ENCODE results near the gene PIK3R2. TPM values are rescaled to one million over a fixed set of nuclear protein-coding genes. Genes with fewer than 3 reads are reported as not detected.
"Not testable (repeated sequence)": the region's sequence is repeated elsewhere in the genome, so short reads cannot be mapped to it uniquely, and the experiment has no call there.

Gene PIK3R2
- total RNA-seq, 2 experiments from 2014 or later, result 8.0 to 11.2 TPM

DNA sequence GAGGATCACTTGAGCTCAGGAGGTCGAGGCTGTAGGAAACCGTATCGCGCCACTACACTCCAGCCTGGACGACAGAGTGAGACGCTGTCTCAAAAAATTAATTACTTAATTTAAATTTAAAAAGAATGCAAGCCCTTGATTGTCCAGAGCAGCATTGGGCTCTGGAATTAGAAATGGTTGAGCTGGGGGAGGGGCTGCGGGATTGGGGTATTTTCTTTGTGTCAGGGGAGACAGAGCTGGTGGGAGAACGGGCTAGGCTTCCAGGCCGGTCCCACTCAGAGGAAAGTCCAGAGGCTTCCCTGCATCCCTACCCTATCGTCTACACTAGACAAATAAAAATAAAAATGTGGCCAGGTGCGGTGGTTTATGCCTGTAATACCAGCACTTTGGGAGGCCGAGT, 53.1 kb downstream of the PIK3R2 start:
- Mint-ChIP-seq H3K4me3 (no peak overlapping the region), H3K27me3 (peaks cover 7% of the 10 kb centered on the region), H3K9me3 (ENCODE audit: low read depth) (no peaks in the 10 kb centered on the region), H3K36me3 (no peaks in the 10 kb centered on the region), H3K27ac (no peak overlapping the region), H3K4me1 (peaks cover 17% of the 10 kb centered on the region)
- CTCF ChIA-PET, result interaction anchor here (0.5 to 9.9 kb wide), 10 partner anchors 9 to 212 kb away, joined by 3 to 166 read pairs (median 12); partner anchors contain the start of genes MPV17L2 and SSBP4
- DNase-seq, result no peak
- no peak for ATAC-seq

DNA sequence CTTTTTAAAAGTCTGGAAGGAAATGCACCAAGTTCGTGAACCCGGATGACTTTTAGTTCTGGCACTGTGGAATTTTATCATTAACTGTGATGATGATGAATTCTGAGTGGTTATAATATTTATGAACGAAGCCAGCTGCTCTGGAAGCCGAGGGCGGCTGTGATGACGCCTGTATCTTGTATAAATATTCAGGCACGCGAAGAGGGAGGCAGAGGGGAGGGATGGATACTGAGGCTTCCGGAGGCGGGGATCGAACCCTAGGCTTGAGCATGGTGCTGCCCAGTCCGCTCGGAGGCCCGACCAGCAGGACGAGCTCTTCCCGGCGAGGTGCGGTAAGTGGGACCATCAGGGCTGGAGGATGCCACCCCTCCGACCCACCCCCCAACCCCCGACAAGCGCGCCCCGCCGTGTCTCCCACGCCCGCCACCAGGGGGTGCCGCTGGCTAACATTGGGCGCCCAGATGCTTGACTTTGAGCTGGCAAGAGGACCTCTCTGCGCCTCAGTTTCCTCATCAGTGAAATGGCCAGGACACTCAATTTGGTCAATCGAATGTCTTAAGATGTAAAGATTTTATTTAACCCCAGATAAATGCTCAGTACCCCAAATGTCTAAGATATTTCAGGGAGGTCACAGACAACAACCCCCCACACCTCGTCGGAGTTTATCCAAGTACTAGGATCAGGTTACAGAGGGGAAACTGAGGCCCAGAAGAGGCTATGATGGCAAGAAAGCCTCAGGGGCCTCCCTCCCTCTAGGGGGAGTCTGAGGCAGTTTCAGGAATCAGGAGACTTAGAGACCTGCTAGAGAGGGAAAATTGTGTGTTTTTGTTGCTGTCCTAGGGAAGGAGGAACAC, 55.4 kb downstream of the PIK3R2 start:
- H3K27ac Mint-ChIP-seq, result no peak overlapping the region
- CTCF ChIA-PET, result interaction anchor here (0.6 to 9.9 kb wide), 14 partner anchors 16 to 206 kb away, joined by 3 to 166 read pairs (median 4); partner anchors contain the start of gene IQCN
- ATAC-seq, result no peak
- no peaks in the 10 kb centered on the region for H3K9me3 Mint-ChIP-seq (ENCODE audit: low read depth)
- H3K27me3 Mint-ChIP-seq, result peaks cover 7% of the 10 kb centered on the region
- H3K36me3 Mint-ChIP-seq, result no peaks in the 10 kb centered on the region
- H3K4me1 Mint-ChIP-seq, result peaks cover 6% of the 10 kb centered on the region
- H3K4me3 Mint-ChIP-seq, result no peak overlapping the region
- peak; percentile 59 for DNase-seq

DNA sequence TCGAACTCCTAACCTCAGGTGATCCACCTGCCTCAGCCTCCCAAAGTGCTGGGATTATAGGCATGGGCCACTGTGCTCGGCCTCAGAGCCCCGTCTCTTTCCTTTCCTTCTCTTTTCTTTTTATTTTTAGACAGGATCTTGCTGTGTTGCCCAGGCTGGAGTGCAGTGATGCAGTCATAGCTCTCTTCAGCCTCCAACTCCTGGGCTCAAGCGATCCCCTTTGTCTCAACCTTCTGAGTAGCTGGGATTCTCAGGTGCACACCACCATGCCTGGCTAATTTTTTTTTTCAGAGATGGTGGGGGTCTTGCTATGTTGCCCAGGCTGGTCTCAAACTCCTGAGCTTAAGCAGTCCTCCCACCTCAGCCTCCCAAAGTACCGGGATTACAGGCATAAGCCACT, 56.9 kb downstream of the PIK3R2 start:
- H3K4me1 Mint-ChIP-seq; DNase-seq; H3K27ac Mint-ChIP-seq; H3K27me3 Mint-ChIP-seq; H3K9me3 Mint-ChIP-seq (ENCODE audit: low read depth); ATAC-seq; H3K4me3 Mint-ChIP-seq; H3K36me3 Mint-ChIP-seq: not testable (repeated sequence)
- CTCF ChIA-PET, result interaction anchor here (1.4 to 9.9 kb wide), 7 partner anchors 22 to 202 kb away, joined by 3 to 166 read pairs (median 5); a partner anchor contains a TSS

DNA sequence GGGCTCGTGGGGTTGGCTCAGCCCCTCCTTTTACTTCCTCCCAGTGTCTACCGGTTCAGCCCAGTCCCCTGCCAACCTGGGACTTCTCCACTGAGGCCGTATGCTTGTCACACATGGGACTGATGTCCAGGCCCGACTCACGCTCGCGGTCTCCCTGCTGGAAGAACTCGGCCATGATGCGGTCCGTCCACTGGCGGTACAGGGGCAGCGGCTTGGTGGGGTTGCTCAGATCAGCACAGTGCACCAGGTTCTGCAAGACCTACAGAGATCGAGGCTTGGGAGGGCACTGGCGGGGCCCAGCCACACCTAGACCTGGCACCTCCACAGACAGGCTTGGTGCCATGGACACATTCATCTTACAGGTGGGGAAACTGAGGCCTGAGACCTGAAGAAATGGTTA, 58.7 kb downstream of the PIK3R2 start:
- no peak overlapping the region for H3K27ac Mint-ChIP-seq
- ATAC-seq, result no peak
- CTCF ChIA-PET, result interaction anchor here (1.9 kb wide), 1 partner anchor 40 kb away, joined by 6 read pairs; no protein-coding TSS in a partner anchor
- H3K36me3 Mint-ChIP-seq, result no peaks in the 10 kb centered on the region
- H3K4me3 Mint-ChIP-seq, result no peak overlapping the region
- H3K4me1 Mint-ChIP-seq, result peaks cover 6% of the 10 kb centered on the region
- H3K9me3 Mint-ChIP-seq (ENCODE audit: low read depth), result no peaks in the 10 kb centered on the region
- no peak for DNase-seq
- peaks cover 7% of the 10 kb centered on the region for H3K27me3 Mint-ChIP-seq

DNA sequence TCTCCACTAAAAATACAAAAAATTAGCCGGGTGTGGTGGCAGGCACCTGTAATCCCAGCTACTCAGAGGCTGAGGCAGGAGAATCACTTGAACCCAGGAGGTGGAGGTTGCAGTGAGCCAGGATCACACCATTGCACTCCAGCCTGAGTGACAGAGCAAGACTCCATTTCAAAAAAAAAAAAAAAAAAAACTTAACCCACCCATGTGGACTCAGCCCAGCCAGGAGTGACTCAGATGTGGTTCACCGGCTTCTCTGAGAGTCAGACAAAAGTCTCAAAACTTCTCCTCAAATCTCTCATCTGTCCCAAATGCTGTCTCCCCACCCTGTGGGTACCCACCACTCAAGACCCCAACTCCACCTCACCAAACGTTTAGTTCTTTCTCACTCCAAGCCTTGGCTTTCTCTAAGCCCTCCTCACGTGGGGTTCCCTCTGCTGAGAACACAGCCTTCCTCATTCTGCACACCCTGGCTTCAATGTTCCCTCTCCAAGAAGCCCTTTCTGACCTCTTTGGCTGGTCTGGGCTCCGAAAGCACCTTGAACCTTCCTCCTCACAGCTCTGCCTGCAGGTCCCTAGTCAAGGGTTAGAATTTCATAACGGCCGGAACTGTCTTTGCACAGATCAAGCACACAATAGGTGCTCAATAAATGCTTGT, 61.9 kb downstream of the PIK3R2 start:
- peak; percentile 59 for ATAC-seq
- Mint-ChIP-seq H3K4me1 (peaks cover 9% of the 10 kb centered on the region), H3K9me3 (ENCODE audit: low read depth) (no peaks in the 10 kb centered on the region)

DNA sequence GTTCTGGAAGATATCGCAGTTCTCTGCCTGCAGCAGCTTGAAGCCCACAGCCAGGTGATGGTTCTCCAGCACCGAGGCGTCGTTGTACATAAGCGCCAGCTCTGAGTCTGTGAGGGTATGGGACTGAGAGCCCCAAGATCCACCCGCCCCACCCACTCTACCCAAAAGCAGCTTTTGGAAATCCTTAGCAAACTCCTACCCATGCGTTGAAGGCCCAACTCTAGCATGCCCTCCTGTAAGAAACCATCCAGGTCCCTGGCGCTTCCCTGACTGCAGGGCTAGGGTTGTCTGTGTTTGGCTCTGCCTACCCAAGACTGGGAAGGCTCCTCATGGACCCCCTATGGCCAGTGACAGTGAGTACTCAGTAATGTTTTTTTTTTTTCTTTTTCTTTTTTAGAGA, 63.8 kb downstream of the PIK3R2 start:
- CTCF ChIA-PET, result interaction anchor here (0.9 to 1.3 kb wide), 2 partner anchors 35 to 195 kb away, joined by 3 to 4 read pairs; no protein-coding TSS in a partner anchor
- Mint-ChIP-seq H3K4me3 (no peak overlapping the region), H3K27me3 (peaks cover 18% of the 10 kb centered on the region), H3K4me1 (peaks cover 10% of the 10 kb centered on the region), H3K27ac (no peak overlapping the region), H3K9me3 (ENCODE audit: low read depth) (no peaks in the 10 kb centered on the region), H3K36me3 (no peaks in the 10 kb centered on the region)
- DNase-seq, result no peak
- ATAC-seq, result no peak

More for the DNA sequence above, 61.9 kb downstream of the PIK3R2 start:
- DNase-seq, result no peak
- Mint-ChIP-seq H3K27ac (no peak overlapping the region), H3K27me3 (peaks cover 5% of the 10 kb centered on the region), H3K36me3 (no peaks in the 10 kb centered on the region), H3K4me3 (no peak overlapping the region)
- CTCF ChIA-PET, result interaction anchor here (0.7 to 1.4 kb wide), 2 partner anchors 9 to 10 kb away, joined by 3 read pairs; no protein-coding TSS in a partner anchor

DNA sequence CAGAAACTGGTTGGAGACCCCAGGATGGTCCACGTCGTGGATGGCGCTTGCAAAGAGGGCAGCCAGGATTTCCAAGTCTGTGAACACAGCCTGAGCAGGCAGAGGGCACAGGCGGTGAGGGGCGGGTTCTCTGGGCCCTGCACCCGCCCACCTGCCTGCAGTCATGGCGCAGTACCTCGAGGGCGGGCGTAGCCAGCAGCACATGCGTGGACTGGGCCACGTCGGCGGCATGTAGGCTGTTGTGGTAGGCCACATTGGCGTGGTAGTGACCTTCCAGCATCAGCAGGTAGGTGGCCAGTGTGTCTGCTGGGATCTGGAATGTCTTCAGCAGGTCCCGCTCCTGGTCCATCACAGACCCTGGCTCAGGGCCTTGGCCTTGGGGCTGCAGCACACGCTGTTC, 65.2 kb downstream of the PIK3R2 start:
- H3K4me1 Mint-ChIP-seq, result peaks cover 10% of the 10 kb centered on the region
- DNase-seq (no peak), ATAC-seq (no peak)
- H3K4me3 Mint-ChIP-seq, result no peak overlapping the region
- H3K9me3 Mint-ChIP-seq (ENCODE audit: low read depth), result no peaks in the 10 kb centered on the region
- H3K27ac Mint-ChIP-seq, result no peak overlapping the region
- no peaks in the 10 kb centered on the region for H3K36me3 Mint-ChIP-seq
- CTCF ChIA-PET, result interaction anchor here (1.3 kb wide), 1 partner anchor 34 kb away, joined by 3 read pairs; no protein-coding TSS in a partner anchor
- peaks cover 24% of the 10 kb centered on the region for H3K27me3 Mint-ChIP-seq

DNA sequence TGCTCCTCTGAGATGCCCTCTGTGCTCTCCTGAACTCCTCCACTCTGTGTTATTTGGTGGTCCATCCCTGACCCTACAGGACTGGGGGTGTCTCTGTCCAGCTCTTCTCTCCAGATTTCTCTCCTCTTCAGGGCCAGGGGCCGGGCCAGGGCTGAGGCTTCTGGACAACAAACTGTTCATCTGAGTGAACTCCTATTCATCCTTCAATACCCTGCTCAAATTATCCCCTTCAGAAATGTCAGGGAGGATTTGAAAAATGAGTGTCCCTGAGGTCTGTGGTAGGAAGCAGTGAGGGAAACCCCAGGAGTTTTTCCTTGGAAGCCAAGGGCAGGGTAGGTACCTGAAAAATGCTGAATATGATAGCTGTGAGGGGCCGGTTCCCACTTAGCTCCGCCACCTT, 65.6 kb downstream of the PIK3R2 start:
- Mint-ChIP-seq H3K36me3 (no peaks in the 10 kb centered on the region), H3K4me3 (no peak overlapping the region), H3K27me3 (peaks cover 29% of the 10 kb centered on the region), H3K9me3 (ENCODE audit: low read depth) (no peaks in the 10 kb centered on the region), H3K27ac (no peak overlapping the region), H3K4me1 (peaks cover 10% of the 10 kb centered on the region)
- DNase-seq (no peak), ATAC-seq (no peak)
- CTCF ChIA-PET, result interaction anchor here (1.3 kb wide), 1 partner anchor 34 kb away, joined by 3 read pairs; no protein-coding TSS in a partner anchor

Other genes with a start within 250 kb of the PIK3R2 start
- gene CCDC124, start 220.1 kb upstream of the PIK3R2 start, total RNA-seq, result 100 to 1,000 TPM in 1 of 2 experiments, 10 to 100 TPM in 1; 83.8 to 101 TPM
- gene KCNN1, start 186.1 kb upstream of the PIK3R2 start, total RNA-seq, result under 1 TPM in 1 of 2 experiments, not detected in 1; 0.21 TPM
- gene ARRDC2, start 145.0 kb upstream of the PIK3R2 start, total RNA-seq, result 10 to 100 TPM; 35.3 to 45.2 TPM
- 10 to 100 TPM; 69.9 to 76.2 TPM for gene IL12RB1, start 66.2 kb upstream of the PIK3R2 start, total RNA-seq
- 10 to 100 TPM; 25.7 to 34.1 TPM for gene MAST3, start 55.4 kb upstream of the PIK3R2 start, total RNA-seq
- gene IFI30, start 20.6 kb downstream of the PIK3R2 start, total RNA-seq, result 10 to 100 TPM; 57.1 to 66.2 TPM
- 10 to 100 TPM in 1 of 2 experiments, 1 to 10 TPM in 1; 8.2 to 12.9 TPM for gene MPV17L2, start 40.1 kb downstream of the PIK3R2 start, total RNA-seq
- 1 to 10 TPM; 3.5 to 3.7 TPM for gene RAB3A, start 50.9 kb downstream of the PIK3R2 start, total RNA-seq
- under 1 TPM; 0.14 to 0.23 TPM for gene PDE4C, start 73.3 kb downstream of the PIK3R2 start, total RNA-seq
- 1 to 10 TPM; 2.2 to 3.1 TPM for gene IQCN, start 121.3 kb downstream of the PIK3R2 start, total RNA-seq
- gene JUND, start 128.5 kb downstream of the PIK3R2 start, total RNA-seq, result 100 to 1,000 TPM; 498 to 501 TPM
- gene LSM4, start 169.9 kb downstream of the PIK3R2 start, total RNA-seq, result 100 to 1,000 TPM; 209 to 236 TPM
- gene PGPEP1, start 187.4 kb downstream of the PIK3R2 start, total RNA-seq, result 10 to 100 TPM; 35.5 to 44.7 TPM
- gene GDF15, start 233.0 kb downstream of the PIK3R2 start, total RNA-seq, result not detected
- gene LRRC25, start 244.5 kb downstream of the PIK3R2 start, total RNA-seq, result under 1 TPM in 1 of 2 experiments, not detected in 1; 0.12 TPM

All from activated CD8-positive, alpha-beta memory T cell treated with anti-CD3 and anti-CD28 coated beads, Interleukin-2, amount 10 ng/mL, durations not matched to agents 7 days and 5 days (primary cell).